ENCODE results near the gene CST9. TPM values are rescaled to one million over a fixed set of nuclear protein-coding genes. Genes with fewer than 3 reads are reported as not detected.

CST9 gene
- total RNA-seq, 1 donor, result not detected

DNA sequence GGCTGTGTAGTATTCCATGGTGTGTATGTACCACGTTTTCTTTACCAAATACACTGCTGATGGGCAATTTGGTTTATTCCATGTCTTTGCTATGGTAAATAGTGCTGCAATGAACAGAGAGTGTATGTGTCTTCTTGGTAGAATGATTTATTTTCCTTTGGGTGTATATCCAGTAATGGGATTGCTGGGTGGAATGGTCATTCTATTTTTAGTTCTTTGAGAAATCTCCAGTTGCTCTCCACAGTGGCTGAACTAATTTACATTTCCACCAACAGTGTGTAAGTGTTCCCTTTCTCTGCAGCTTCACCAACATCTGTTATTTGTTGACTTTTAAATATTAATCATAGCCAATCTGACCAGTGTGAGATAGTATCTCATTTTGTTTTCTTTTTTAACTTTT, 51.3 kb downstream of the CST9 start:
- no peak for DNase-seq (ENCODE audit: low read depth in 2 of 3, low spot score in 2 of 3)

Other genes starting within 250 kb of the CST9 start
- 56.6 TPM for gene GZF1, start 243.7 kb downstream of the CST9 start, total RNA-seq
- 4.8 TPM for gene NAPB, start 184.4 kb downstream of the CST9 start, total RNA-seq
- gene CSTL1, start 166.2 kb downstream of the CST9 start, total RNA-seq, result not detected
- not detected for gene CST11, start 153.0 kb downstream of the CST9 start, total RNA-seq
- gene CST8, start 114.8 kb downstream of the CST9 start, total RNA-seq, result not detected
- not detected for gene CST9L, start 37.4 kb downstream of the CST9 start, total RNA-seq
- gene CST3, start 32.0 kb upstream of the CST9 start, total RNA-seq, result 77.8 TPM
- gene CST4, start 83.1 kb upstream of the CST9 start, total RNA-seq, result not detected
- gene CST1, start 145.0 kb upstream of the CST9 start, total RNA-seq, result not detected
- not detected for gene CST2, start 220.8 kb upstream of the CST9 start, total RNA-seq